Erythroblast (primary cell): ENCODE results near the gene MIPOL1.

ENCODE experiments used
- DNase-seq, 2 experiments: peaks; one replicate each; lab custom pipeline; 2025; lab: John Stamatoyannopoulos, UW
- GATA1 ChIP-seq: IDR thresholded peaks from 2 replicates; pipeline ENCODE4 v1.6.1; 2011; ENCODE audit warnings: low read depth, mild to moderate bottlenecking, control low read depth, low read length, moderate library complexity
- POLR2A ChIP-seq: IDR thresholded peaks from 2 replicates; pipeline ENCODE4 v1.6.1; 2011; ENCODE audit warnings: mild to moderate bottlenecking, low read length

Gene MIPOL1

DNA sequence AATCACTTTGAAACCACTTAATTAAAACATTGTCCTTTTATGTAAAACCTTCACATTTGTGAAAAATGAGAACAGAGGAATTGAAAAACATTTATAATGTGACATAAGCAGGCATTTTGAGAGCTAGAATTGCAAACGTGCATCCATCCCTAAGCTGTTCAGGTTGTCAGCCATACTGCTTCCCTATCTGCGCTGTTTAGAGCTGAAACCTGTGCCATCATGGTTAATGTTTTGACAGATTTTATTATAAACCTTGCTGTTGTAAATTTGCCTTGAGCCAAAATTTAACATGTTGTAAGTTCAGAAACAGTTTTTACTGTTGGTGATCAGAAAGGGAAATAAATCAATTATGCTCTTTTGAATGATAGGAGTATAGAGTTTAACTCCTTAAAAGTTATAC is 365.5 kb downstream of the MIPOL1 start:
- DNase-seq: no peak
- no peak for TF ChIP-seq POLR2A
- TF ChIP-seq GATA1: no peak

DNA sequence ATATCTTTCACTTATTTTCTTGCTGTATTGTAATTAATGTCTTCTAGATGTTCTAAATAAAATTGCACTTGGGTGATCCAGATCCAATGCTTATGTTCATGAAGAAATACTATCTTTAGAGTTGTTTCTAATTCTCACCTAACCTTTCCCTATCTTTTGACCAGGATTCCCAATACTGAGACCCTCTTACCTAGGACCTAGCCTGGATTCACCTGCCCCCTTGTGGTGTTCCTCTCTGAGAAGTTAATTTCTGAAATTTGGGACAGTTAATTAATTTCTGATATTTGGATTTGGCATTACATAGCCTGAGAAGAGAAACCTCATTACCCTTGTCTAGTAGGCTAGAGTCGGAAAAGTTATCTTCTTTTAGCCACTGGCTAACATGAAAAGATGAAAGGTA is 367.8 kb downstream of the MIPOL1 start:
- TF ChIP-seq POLR2A (no peak), GATA1 (no peak)
- DNase-seq: no peak

DNA sequence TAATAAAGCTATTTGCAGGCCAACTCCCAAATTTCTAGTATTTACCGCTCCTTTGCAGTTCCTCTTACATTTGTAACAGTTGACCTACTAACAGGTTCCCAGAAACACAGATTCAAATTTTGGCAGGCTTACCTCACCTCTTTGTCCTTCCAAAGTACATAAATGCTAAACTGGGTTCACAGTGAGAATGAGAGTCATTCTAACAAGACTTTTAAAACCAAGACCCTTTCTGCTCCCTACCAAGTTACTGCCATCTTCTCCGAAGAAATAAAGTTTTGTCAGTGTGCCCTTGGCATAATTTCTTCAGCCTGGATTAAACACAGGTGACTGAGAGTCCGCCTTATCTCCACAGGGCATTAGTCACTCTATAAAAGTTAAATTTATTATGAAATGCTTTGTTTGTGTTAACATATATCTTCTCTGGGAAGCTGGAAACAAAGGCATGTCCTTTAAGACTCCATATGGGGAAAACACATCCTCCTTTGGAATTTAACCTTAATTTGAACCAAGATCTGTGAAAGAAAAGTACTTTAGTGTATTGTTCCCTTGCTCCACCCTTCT is 369.2 kb downstream of the MIPOL1 start:
- DNase-seq: no peak
- TF ChIP-seq GATA1 (no peak), POLR2A (no peak)

DNA sequence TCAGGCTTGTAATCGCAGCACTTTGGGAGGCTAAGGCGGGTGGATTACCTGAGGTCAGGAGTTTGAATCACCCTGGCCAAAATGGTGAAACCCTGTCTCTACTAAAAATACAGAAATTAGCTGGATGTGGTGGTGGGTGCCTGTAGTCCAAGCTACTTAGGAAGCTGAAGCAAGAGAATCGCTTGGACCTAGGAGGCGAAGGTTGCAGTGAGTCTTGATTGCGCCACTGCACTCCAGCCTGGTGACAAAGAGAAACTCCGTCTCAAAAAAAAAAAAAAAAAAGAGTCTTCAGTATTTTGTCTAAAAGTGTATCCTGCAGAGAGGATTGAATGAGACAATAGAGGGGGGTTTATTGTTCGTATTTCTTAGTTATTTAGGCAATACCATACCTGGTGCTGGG is 372.0 kb downstream of the MIPOL1 start:
- TF ChIP-seq POLR2A: no peak
- no peak for TF ChIP-seq GATA1
- no peak for DNase-seq

DNA sequence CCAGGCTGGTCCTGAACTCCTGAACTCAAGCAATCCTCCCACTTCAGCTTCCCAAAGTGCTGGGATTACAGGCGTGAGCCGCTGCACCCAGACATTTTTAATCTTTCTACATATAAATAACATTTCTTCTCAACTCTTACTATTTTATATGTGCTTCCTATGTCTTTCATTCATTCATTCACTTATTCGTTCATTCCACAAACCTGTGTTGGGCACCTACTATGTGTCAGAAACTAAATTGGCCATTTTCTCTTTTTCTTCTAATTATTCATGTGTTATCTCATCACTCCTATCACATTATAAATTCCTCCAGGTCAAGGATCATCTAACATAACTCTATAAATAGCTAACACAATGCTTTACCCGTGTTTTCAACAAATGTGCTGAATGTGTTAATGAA is 373.7 kb downstream of the MIPOL1 start:
- TF ChIP-seq POLR2A (no peak), GATA1 (no peak)
- DNase-seq: no peak

DNA sequence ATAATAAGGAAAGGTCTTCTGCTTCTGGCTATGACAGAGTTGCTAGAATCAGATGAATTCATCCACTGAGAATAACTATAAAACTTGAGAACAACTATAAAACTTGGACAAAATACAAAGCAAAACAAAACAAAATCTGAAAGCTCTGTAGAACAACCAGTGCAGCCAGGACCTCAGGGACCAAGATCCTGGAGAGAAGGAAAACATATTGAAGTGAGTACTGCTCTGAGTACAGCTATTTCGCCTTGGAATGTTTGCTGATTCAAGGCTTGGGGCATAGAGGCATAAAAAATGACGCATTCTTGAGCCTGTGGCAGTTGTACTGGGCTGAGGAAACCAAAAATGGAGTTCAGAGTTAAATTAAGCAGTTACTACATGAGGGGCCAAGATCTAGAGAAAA is 375.6 kb downstream of the MIPOL1 start:
- no peak for DNase-seq
- TF ChIP-seq GATA1: no peak
- TF ChIP-seq POLR2A: no peak

DNA sequence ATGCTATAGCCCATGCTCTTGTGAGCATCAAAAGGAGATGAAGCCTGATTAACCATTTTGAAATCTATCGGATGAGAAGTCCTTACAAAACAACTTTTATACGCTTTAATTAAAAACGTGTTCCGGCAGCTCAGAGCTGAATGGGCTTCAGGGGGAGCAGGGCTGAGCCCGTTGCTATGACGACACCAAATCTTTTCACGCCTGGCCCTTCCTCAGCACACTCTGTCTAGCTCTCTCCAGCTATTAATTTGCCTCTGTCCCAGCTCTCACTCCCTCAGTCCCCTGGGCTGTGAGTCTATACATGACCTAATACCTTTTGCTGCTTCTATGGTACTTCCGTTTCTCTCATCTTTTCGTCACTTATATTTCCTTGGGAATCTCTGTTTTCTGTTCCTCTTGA is 381.5 kb downstream of the MIPOL1 start:
- no peak for DNase-seq
- TF ChIP-seq POLR2A: no peak
- TF ChIP-seq GATA1: no peak

DNA sequence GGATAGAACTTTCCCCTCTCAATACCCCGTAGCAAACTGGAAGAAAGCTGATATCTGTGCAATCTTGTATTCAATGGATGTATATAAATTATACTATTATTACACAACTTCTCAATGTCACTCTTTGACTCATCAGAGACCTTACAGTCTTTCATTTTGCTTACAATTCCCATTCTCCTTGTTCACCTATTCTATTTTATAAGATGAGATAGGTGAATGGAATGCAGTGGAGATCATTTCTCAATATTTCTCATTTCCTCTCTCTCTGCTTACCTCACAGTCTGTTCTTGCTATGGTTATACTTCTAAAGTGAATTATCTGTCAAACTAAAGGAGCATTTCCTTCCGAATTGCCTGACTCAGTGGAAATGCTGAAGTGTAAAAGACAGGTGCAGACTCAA is 382.4 kb downstream of the MIPOL1 start:
- no peak for DNase-seq
- TF ChIP-seq POLR2A (no peak), GATA1 (no peak)

DNA sequence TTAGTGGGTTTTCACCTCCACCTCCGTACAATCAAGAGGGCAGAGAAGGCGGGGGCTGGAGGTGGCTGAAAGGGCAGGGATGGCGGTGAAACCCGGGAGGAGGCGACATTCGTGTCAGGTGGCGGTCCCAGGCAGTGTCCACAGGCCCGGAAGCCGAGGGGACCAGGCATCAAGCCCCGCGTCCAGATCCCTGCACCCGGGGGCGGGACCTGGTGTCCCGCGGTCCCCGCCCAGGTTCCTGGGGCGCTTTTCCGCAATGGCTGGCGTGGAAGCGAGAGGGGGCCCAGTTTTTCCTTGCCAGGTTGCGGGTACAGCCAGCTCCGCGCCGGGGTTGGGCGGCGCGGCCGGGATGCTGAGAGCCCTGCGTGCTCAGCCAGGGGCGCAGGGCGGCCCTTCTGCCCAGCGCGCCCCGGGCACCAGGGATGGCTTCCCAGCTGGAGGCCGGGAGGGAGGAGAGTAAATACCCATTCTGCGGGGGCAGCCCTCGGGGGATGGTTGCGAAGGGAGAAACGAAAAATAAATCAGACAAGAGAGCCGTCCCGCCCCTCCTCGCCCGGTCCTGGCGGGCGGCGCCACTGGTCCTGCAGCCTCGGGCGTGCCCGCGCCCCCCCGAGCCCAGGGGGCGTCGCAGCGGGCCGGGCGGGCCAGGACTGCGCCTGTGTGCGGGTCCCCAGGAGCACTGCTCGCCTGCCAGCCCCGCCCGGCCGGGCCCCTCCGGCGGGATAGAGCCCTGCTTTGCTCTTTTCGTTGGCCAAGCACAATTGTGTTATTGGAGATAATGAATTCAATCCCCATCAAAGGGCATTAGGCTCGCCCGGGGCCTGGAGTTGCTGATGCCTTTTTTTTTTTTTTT is 385.8 kb downstream of the MIPOL1 start:
- TF ChIP-seq POLR2A (no peak), GATA1 (no peak)
- no peak for DNase-seq

DNA sequence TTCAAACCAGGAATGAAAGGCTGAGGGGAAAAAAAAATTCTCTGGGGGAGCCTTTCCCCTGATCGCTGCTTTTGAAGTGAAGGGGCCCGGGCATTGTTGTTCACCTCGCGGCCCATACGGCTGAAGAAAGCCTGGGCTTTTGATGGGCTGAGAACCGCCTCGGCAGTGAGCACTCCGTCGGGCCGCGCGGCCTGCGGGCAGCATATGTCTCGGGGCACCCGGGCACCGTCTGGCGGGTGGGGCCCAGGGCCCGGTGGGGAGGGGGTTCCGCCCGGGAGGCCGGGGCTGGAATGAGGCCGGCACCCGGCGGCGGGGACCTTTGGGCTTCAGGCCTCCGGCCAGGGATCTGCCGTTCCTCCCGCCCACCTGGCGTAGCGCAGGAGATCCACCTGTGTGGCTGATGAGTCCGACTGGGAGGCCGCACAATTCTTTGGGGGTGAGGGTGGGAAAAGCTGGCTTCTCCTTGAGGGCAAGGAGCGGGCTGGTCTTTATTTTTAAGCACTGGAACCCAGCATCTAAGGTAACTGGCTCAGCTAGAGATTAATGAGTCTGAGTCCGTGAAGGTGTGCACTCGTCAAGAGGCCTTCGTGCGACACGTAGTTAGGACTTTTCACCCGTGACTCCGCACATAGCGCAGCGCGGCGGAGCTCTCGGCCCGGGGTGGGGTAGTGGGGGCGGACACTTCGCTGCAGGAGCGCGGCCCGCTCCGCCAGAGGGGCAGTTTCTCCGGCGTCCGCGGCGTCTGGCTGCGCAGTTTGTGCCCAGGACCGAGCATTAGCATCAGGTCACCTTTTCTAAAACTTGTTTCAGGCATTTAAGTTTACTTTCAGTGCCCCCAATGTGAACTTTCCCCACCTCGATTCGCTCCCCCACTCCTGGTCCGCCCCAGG is 386.7 kb downstream of the MIPOL1 start:
- TF ChIP-seq POLR2A: no peak
- TF ChIP-seq GATA1: no peak
- no peak for DNase-seq

DNA sequence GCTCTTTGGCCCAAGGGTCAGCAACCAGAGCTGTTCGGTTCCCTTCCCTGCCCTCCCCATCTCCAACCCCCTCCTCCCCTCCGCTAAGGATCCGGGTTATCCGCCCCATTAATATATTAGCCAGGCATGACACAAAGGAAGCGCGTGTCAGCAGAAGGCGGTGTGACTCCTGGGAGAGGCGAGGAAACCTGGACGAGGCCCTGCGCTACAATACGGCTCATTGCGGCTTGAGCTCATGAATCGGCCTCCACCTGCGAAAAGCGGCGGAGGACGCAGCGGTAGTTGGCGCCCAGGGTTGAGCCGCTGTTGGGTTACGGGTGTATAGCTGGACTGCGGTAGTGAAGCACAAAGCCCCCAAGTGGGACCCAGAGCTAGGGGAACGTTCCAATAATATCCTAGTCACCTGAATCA is 387.4 kb downstream of the MIPOL1 start:
- DNase-seq: no peak
- TF ChIP-seq GATA1 (no peak), POLR2A (no peak)

DNA sequence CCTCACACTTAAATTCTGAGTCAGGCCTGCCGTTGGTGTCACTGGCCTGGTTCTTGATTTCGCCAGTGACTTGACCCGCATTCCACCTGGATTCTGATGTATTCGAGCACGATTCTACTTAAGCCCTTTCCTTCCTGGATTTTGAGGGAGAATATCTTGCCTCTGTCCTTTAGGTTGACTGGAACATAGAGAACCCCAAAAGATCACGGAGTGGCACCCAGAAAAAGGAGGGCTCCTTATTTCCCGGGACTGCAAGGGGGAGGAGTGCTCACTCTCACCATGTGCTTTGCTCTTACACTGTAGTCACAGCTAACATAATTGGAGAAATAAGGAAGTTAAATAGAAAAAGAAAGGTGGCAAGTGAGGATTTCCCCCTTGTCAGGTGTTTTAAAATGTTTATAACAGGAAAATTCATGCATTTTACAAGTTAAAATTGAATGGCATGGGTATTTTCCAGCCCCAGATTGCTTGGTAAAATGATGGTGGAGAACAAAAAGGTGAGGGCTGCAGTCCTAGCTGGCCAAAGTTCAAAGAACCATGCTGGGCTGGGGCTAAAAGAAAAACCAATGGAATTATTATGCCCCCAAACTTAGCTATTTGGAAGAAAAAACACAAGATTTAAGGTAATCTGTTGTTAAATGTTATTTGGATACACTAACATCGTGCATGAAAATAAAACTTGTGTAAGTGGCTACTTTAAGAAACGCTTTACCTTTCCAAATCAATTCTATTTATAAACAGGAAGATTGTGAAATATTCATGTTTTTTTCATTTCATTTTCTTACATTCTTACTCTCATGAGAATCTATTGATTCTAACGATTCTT is 388.4 kb downstream of the MIPOL1 start:
- no peak for TF ChIP-seq POLR2A
- TF ChIP-seq GATA1: no peak

DNA sequence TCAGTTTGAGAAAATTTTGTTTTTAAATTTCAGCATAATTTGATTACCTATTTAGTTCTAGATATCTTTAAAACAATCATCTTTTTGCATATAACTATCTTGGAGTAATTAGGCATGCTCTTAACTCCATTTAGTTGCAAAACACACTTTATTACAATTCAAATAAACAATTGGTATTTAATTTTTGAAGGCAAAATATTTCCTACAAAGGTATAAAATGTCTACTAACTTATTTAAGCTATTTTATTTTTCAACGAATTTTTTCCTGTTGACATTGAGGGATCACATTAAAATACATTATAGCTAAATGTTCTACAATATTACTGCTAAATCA is 389.0 kb downstream of the MIPOL1 start:
- TF ChIP-seq GATA1 (no peak), POLR2A (no peak)
- DNase-seq: no peak

More for the DNA sequence above, 388.4 kb downstream of the MIPOL1 start:
- no peak for DNase-seq
